ENCODE measurements around the gene LRRN1.
"Not testable (repeated sequence)": the region's sequence is repeated elsewhere in the genome, so short reads cannot be mapped to it uniquely, and the experiment has no call there.

The LRRN1 gene

GRCh38 chr3:3815206-3815605 is 16.0 kb downstream of the LRRN1 start:
- no peak for DNase-seq

DNA sequence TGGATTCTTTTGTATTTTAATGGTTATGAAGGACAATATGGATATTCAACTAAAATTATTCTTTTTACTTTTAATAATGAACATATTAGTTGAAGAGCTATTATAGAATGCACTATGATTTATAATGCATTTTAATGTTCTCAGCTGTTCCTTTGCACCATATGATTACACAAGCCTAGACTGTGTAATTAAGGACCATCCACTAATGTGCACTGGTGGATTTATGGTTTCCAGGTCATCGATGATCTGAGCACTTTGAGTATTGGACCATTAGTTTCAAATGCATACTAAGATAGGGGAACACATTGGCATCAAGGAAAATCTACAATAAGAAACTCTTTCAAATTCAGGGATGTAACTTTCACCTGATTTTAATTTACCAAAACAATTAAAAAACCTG is 16.8 kb downstream of the LRRN1 start:
- DNase-seq: no peak

DNA sequence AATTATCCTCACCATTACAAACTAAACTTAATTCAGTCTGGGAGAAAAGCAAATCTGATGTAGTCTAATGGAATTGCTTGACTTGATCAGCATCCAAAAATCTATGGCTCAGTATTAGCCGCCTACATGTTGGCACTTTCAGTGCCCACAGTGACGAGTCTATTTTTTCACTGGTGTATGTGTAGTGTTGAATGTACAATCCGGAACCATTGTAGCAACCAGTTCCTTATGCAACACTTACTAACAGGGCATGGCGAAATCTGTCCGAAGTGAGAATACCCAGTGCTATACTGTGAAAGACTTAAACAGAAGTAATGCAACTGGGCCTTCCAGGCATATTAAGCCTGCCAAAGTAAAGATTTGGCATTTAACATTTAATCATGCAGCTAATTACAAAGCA is 18.6 kb downstream of the LRRN1 start:
- DNase-seq: no peak

- no peak for DNase-seq
Observed at GRCh38 chr3:3821777-3822176, 22.5 kb downstream of the LRRN1 start.

- no peak for DNase-seq
Observed at GRCh38 chr3:3825035-3825434, 25.8 kb downstream of the LRRN1 start.

DNA sequence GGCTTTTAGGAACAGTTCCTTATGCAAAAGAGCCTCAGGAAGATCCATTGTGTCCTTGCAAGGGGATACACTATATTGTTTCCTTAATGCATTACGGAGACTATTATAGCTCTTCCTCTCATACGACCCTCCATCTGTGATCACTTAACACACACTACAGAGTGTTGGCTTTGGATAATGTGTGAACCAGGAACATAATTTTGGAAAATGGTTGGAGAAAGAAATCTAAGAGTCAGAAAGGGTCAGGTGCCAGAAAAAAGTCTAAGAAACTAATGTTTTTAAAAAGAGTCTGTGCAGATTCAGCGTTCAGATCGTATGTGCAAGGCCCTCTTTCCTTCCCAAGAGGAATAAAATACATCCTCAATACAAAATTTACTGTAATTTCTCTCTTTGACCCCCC is 27.3 kb downstream of the LRRN1 start:
- DNase-seq: no peak

GRCh38 chr3:3827111-3827510 is 27.9 kb downstream of the LRRN1 start:
- DNase-seq: no peak

GRCh38 chr3:3828417-3828816 is 29.2 kb downstream of the LRRN1 start:
- DNase-seq: not testable (repeated sequence)

DNA sequence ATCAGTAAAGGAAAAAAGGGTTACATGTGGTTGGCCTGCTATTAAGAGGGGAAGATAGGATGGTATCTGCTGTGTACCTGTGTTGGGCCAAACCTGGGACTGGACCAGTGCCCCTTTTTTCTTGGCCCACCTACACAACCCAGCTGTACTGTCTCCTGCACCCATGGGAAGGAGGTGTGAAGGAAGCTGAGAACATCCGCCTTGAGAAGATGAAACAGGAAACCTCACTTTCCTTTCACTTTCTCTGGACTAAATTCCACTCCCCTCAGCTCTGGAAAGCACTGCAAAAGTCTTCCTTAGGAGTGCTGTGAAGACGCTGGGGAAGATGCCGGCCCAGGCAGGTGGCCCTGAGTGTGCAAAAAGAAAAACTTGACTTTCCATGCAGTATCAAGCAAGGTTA is 37.6 kb downstream of the LRRN1 start:
- no peak for DNase-seq

DNA sequence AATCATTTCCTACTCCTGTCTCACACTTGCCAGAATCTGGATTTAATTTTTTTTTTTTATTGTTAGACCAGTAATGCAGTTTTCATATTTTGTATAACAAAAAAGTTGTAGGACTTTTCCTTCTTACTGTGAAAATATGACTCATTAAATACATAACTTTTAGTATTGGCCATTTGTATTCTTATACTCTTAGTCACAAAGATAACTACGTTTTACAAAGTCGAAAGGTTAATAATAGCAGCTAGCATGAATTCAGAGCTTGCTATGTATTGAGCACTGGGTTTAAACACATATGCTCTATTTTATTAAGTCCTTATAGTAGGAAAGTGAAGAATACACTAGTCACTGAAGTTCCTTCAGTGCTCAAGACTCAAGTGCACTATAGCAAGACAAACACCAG is 43.1 kb downstream of the LRRN1 start:
- DNase-seq: no peak

- DNase-seq: no peak
Observed at GRCh38 chr3:3847994-3848922, 49.0 kb downstream of the LRRN1 start.

- no peak for DNase-seq
Observed at GRCh38 chr3:3848923-3849275, 49.7 kb downstream of the LRRN1 start.

DNA sequence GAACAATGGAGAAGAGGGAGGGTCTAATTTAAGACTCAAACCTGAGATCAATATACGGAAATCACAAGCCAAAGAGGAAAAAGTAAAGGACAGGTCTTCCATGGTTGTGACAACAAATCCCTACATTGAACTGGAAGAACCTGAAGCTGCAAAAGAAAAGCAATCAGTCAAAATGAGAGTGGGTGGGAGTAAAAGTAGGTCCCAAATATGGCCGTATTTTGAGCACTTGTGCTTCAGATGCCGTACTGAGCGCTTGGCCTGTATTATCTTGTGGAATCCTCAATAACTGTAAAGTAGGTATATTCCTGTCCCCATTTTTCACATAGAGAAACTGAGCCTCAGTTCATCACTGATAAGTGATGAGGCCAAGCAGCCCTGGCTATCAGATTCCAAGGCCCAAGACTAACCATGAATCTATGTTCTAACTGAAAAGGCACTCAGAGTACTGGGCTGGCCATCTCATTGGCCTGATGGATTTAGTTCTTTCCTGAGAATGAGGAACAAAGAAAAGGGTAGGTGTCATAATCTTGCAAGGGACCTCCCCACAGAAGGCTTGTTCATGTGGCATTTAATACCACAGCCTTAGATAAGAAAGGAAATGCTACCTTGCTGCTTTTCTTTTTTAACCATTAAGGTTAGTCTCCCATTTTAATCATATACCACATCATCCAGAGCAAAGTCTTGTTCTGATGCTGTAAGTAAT is 52.5 kb downstream of the LRRN1 start:
- no peak for DNase-seq

DNA sequence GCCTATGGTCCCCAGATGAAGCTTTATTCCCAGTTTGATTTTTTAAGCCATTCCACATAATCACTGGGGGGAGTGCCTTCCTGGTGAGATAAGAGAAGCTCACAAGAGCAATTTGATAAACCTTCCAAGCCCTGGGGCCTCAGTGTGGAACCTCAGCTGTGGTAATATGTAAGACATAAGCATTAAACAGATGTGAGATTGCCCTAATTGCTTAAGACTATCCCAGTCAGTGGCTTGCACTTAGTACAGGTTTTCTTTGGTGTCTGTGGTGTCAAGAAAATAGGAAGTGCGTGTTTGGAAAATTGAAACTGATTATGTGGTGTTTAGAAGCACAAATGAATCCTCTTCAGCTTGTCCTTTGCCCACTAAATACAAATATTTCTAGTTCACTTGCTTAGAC is 54.3 kb downstream of the LRRN1 start:
- no peak for DNase-seq

DNA sequence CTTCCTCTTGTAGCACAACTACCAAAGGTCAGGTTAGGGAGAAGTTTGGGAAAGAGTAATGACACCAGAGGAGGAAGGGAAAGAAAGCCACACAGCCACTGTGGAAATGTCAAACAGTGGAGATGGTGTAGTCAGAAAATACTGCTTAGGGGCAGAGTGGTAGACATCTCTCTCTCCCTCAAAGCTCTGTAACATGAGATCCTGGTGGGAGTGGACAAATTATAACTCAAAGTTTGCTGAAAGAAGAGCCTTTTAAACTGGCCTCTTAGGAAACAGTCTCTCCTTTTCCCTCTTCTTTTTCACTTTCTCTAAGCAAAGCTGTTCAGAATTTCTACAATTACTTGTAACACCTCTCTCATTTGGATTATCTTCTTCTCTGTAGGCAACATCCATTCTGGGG is 55.8 kb downstream of the LRRN1 start:
- DNase-seq: no peak

- DNase-seq: no peak
Observed at GRCh38 chr3:3860235-3860634, 61.0 kb downstream of the LRRN1 start.

DNA sequence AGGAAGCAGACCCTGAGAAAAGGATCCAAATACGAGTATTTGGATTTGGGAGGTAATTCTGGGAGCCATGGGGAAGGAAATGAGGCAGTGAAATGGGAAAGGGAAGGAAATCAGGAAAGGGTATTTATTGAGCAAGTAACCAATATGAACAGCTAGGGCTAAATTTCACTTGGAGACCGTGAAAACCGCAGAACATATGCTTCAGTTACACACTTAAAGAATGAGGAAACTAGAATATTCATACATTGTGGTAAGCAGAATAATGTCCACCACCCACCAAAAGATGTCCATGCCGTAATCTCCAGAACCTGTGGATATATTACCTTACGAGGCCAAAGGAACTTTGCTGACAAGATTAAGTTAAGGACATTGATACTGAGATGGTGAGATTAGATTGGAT is 63.3 kb downstream of the LRRN1 start:
- DNase-seq: no peak

DNA sequence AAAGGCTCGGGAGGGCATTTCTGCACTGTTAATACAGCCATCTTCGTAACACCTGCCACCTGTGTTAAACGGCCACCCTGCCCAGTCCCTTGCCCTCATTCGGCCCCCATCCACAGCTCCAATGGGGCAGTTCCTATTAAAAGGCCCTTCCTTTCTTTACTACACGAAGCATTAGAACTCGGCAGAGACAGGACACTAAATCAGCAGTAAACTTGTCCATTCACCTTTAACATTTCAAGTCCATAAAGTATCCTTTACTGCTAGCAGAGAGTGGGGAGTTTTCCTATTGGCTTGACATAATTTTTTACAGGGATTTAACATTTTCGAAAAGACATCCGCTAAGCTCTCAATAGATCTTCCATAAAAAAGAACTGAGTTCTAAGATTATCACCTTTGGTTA is 76.3 kb downstream of the LRRN1 start:
- no peak for DNase-seq

DNA sequence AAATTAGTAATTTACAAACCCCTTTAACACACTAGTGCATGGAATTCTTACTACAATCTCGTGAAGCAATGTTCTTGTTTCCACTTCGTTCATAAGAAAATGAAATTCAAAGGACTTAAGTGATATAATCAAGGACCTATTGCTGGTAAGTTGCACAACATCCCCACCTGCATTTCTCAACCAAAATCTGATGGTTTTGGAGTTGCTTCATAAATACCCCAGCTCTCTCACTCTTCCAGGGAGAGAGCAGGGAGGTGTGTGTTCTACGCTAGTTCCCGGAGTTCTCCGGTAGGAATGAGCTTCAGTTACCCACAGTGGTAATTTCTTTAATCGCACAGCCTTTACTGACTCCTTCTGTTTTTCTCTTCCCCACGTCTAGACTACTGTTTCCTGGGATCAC is 81.8 kb downstream of the LRRN1 start:
- no peak for DNase-seq

GRCh38 chr3:3887311-3887710 is 88.1 kb downstream of the LRRN1 start:
- not testable (repeated sequence) for DNase-seq

GRCh38 chr3:3893590-3893989 is 94.4 kb downstream of the LRRN1 start:
- no peak for DNase-seq

Data from activated CD4-positive, alpha-beta T cell treated with anti-CD3 and anti-CD28 coated beads, Interleukin-2, amount 50 U/mL, for 1 hour (primary cell).